Measurements from ENCODE around the gene PTPRR. TPM values are rescaled to one million over a fixed set of nuclear protein-coding genes. Genes with fewer than 3 reads are reported as not detected.

The PTPRR gene
- total and polyA plus RNA-seq, 2 of the 13 experiments (the other 11 are each of a cell fraction or from before 2014, with no cell fraction given), result not detected

DNA sequence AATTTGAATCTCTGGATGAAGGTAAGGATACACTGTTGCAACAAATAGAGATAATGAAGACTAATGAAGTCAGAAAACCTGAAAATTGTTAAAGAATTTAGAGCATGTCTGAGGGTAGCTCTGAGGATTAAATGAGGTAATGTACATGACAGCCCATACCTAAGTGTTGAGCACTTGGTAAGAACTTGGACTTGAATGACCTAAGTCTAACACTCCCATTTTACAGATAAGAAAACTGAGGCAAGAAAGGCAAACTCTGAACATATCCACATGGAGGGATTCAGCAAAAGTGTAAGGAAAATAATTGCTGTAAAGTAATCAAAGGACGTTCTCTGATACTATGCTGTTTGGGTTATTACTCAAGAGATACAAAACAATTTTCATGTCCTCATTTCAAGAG, 312.4 kb downstream of the PTPRR start:
- FAIRE-seq (no peak), DNase-seq (ENCODE audit: low spot score) (no peak), ATAC-seq (no peak)
- Histone ChIP-seq H3K9me3 (ENCODE audit: low read length) (no peaks in the 10 kb centered on the region), H3K27me3 (ENCODE audit: control insufficient read depth in 1 of 2, insufficient read depth in 2 of 2, low read length in 2 of 2) (peaks cover 5 to 32% of the 10 kb centered on the region in 2 experiments), H2AFZ (ENCODE audit: low read length) (no peak overlapping the region), H4K20me1 (ENCODE audit: insufficient read depth, low read length) (no peaks in the 10 kb centered on the region), H3K4me1 (ENCODE audit: insufficient read depth, low read length) (no peaks in the 10 kb centered on the region), H3K79me2 (ENCODE audit: insufficient read depth, low read length) (no peaks in the 10 kb centered on the region), H3K27ac (ENCODE audit: extremely low read length, insufficient read depth, low read length) (no peak overlapping the region), H3K36me3 (replicated peaks in 1 of 2; ENCODE audit: control insufficient read depth in 1 of 2, insufficient read depth in 2 of 2, low read length in 2 of 2) (no peaks in the 10 kb centered on the region), H3K9ac (ENCODE audit: insufficient read depth, low read depth, low read length) (no peak overlapping the region), H3K4me2 (ENCODE audit: low read depth, low read length) (no peak overlapping the region), H3K4me3 (replicated peaks in 1 of 3; ENCODE audit: insufficient read depth in 1 of 3, low read depth in 2 of 3, low read length in 3 of 3) (no peak overlapping the region)
- in situ Hi-C loops (cut with HindIII; ENCODE audit: extremely low pct_ligation_motif_present, low pct_unique_long_range_greater_than_20kb), result no loop called here
- intact Hi-C loops (cut with micrococcal nuclease; ENCODE audit: unreplicated experiment), result no loop called here
- ChIA-PET CTCF (ENCODE audit: low intra/inter-chr PET ratio, low total read pairs) (no interaction called here), POLR2A (no interaction called here)
- BruUV-seq (replicated peaks), result no TSS peak
- WGBS (ENCODE audit: low lambda C conversion rate), result 0% methylated on average over 1 of the region's 1 CpG
- TF ChIP-seq ZNF136 (CRISPR knock-in tag; IDR thresholded peaks at IDR 0.05; ENCODE audit: low read depth) (no peak), ZNF629 (CRISPR knock-in tag; conservative IDR thresholded peaks at IDR 0.05) (0 out of 2 replicates have a peak, but pooled peaks have one; percentile 35), GLI4 (CRISPR knock-in tag; IDR thresholded peaks at IDR 0.05; ENCODE audit: borderline replicate concordance) (no peak), SCMH1 (CRISPR knock-in tag; IDR thresholded peaks at IDR 0.05; ENCODE audit: borderline replicate concordance) (no peak), TP53 (CRISPR knock-in tag; conservative IDR thresholded peaks at IDR 0.05) (no peak)

DNA sequence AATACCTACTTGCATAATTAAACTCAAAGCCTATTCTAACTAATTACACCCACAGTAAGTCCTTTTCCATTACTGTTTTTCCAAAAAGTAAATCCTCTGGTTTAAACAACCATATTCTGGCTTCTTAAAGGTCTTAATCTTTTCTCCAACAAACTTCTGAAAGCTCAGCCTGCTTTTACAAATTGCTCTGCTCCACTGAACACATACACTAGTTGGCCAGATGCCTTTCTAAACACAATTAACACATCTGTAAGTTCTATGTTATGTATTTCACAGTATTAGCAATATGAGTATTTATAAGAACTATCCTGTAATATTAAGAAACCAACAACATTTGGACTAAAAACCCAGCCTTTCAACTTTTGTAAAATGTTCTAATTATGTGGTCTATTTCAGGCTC, 313.4 kb downstream of the PTPRR start:
- Histone ChIP-seq H3K4me1 (ENCODE audit: insufficient read depth, low read length) (no peaks in the 10 kb centered on the region), H3K27me3 (ENCODE audit: control insufficient read depth in 1 of 2, insufficient read depth in 2 of 2, low read length in 2 of 2) (peaks cover 5 to 32% of the 10 kb centered on the region in 2 experiments), H3K36me3 (replicated peaks in 1 of 2; ENCODE audit: control insufficient read depth in 1 of 2, insufficient read depth in 2 of 2, low read length in 2 of 2) (no peaks in the 10 kb centered on the region), H3K4me3 (replicated peaks in 1 of 3; ENCODE audit: insufficient read depth in 1 of 3, low read depth in 2 of 3, low read length in 3 of 3) (no peak overlapping the region), H3K9me3 (ENCODE audit: low read length) (no peaks in the 10 kb centered on the region), H3K27ac (ENCODE audit: extremely low read length, insufficient read depth, low read length) (no peak overlapping the region), H2AFZ (ENCODE audit: low read length) (no peak overlapping the region), H3K4me2 (ENCODE audit: low read depth, low read length) (no peak overlapping the region), H3K9ac (ENCODE audit: insufficient read depth, low read depth, low read length) (no peak overlapping the region), H3K79me2 (ENCODE audit: insufficient read depth, low read length) (no peaks in the 10 kb centered on the region), H4K20me1 (ENCODE audit: insufficient read depth, low read length) (no peaks in the 10 kb centered on the region)
- intact Hi-C loops (cut with micrococcal nuclease; ENCODE audit: unreplicated experiment), result no loop called here
- no peak for FAIRE-seq
- ChIA-PET CTCF (ENCODE audit: low intra/inter-chr PET ratio, low total read pairs) (no interaction called here), POLR2A (no interaction called here)
- BruUV-seq (replicated peaks), result no TSS peak
- in situ Hi-C loops (cut with HindIII; ENCODE audit: extremely low pct_ligation_motif_present, low pct_unique_long_range_greater_than_20kb), result no loop called here
- ATAC-seq, result no peak
- no peak for DNase-seq (ENCODE audit: low spot score)
- TF ChIP-seq, protein P1, sequence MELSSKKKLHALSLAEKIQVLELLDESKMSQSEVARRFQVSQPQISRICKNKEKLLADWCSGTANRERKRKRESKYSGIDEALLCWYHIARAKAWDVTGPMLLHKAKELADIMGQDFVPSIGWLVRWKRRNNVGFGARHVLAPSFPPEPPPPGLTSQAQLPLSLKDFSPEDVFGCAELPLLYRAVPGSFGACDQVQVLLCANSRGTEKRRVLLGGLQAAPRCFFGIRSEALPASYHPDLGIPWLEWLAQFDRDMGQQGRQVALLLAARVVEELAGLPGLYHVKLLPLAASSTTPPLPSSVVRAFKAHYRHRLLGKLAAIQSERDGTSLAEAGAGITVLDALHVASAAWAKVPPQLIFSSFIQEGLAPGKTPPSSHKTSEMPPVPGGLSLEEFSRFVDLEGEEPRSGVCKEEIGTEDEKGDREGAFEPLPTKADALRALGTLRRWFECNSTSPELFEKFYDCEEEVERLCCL (CRISPR knock-in tag; IDR thresholded peaks at IDR 0.05; ENCODE audit: borderline replicate concordance), result no peak
- TF ChIP-seq, protein P2, sequence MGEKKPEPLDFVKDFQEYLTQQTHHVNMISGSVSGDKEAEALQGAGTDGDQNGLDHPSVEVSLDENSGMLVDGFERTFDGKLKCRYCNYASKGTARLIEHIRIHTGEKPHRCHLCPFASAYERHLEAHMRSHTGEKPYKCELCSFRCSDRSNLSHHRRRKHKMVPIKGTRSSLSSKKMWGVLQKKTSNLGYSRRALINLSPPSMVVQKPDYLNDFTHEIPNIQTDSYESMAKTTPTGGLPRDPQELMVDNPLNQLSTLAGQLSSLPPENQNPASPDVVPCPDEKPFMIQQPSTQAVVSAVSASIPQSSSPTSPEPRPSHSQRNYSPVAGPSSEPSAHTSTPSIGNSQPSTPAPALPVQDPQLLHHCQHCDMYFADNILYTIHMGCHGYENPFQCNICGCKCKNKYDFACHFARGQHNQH (CRISPR knock-in tag; IDR thresholded peaks at IDR 0.05), result no peak
- TF ChIP-seq, protein P3, sequence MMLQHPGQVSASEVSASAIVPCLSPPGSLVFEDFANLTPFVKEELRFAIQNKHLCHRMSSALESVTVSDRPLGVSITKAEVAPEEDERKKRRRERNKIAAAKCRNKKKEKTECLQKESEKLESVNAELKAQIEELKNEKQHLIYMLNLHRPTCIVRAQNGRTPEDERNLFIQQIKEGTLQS (CRISPR knock-in tag; IDR thresholded peaks at IDR 0.05), result no peak
- no peak for TF ChIP-seq NCOA1 (CRISPR knock-in tag; IDR thresholded peaks at IDR 0.05)
- TF ChIP-seq ZNF12 (CRISPR knock-in tag; IDR thresholded peaks at IDR 0.05), result no peak
- TF ChIP-seq KLF12 (CRISPR knock-in tag; IDR thresholded peaks at IDR 0.05; ENCODE audit: borderline replicate concordance), result no peak
- TF ChIP-seq ZNF749 (CRISPR knock-in tag; IDR thresholded peaks at IDR 0.05; ENCODE audit: borderline replicate concordance), result no peak
- no peak for TF ChIP-seq ZMAT3 (CRISPR knock-in tag; conservative IDR thresholded peaks at IDR 0.05)
- no peak for TF ChIP-seq U2AF1 (optimal IDR thresholded peaks at IDR 0.05; ENCODE audit: low read depth, low read length)
- TF ChIP-seq NR2C2 (CRISPR knock-in tag; IDR thresholded peaks at IDR 0.05; ENCODE audit: borderline replicate concordance), result no peak
- TF ChIP-seq, protein P4, sequence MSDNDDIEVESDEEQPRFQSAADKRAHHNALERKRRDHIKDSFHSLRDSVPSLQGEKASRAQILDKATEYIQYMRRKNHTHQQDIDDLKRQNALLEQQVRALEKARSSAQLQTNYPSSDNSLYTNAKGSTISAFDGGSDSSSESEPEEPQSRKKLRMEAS (IDR thresholded peaks at IDR 0.05), result no peak
- TF ChIP-seq, protein P5, sequence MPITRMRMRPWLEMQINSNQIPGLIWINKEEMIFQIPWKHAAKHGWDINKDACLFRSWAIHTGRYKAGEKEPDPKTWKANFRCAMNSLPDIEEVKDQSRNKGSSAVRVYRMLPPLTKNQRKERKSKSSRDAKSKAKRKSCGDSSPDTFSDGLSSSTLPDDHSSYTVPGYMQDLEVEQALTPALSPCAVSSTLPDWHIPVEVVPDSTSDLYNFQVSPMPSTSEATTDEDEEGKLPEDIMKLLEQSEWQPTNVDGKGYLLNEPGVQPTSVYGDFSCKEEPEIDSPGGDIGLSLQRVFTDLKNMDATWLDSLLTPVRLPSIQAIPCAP (CRISPR knock-in tag; IDR thresholded peaks at IDR 0.05; ENCODE audit: low read depth), result no peak

Data from HepG2 (cell line).